ENCODE results near the gene TFAP2C.

- TF ChIP-seq GATA3 (IDR thresholded peaks at IDR 0.05; ENCODE audit: low read depth, low read length) (no peak), GATA2 (IDR thresholded peaks at IDR 0.05; ENCODE audit: low read depth, low read length) (no peak)
Measured at GRCh38 chr20:56663660-56664059, 34.6 kb downstream of the TFAP2C start.

All from SH-SY5Y (cell line).